ENCODE results near the gene CRYBA1. TPM values are rescaled to one million over a fixed set of nuclear protein-coding genes. Genes with fewer than 3 reads are reported as not detected.
"Not testable (repeated sequence)": the region's sequence is repeated elsewhere in the genome, so short reads cannot be mapped to it uniquely, and the experiment has no call there.

Gene CRYBA1
- total RNA-seq, 8 experiments from 2014 or later: 0.54 to 7.0 (median 1.4) TPM; not detected in 5

DNA sequence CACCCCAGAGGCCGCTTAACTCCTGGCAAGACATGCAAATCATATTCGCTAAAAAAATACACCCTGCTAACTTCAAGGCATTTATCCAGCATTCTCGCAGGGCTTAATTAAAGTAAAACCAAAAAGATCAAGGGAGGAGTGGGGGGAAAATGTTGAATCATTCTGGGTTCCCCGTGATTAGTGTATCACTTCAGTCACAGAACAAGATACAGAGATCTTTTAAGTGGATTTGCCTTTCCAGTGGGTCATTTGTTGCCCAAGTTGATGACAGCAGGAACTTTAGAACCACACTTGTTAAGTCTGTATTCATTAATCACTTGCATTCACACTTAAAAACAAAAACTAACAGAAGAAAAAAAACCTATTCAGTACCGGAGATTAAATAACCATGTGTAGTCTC lies 17.3 kb downstream of the CRYBA1 start:
- Histone ChIP-seq H3K4me3 (no peak overlapping the region), H3K4me1 (replicated peaks in 1 of 2) (no peaks in the 10 kb centered on the region), H3K27ac (no peak overlapping the region)
- ATAC-seq (replicated peaks in 6 of 8): no peak
- 9 to 100% (median 85%) methylated on average over 1 to 5 of the region's 5 CpGs; no CpG with 5 or more reads in 2 of the 10 experiments for WGBS, 10 experiments
- in situ Hi-C loops (cut with MboI; ENCODE audit: low pct_unique_long_range_greater_than_20kb in 2 of 9, low sequenced_read_pairs in 9 of 9, unreplicated experiment in 9 of 9): no loop called here

DNA sequence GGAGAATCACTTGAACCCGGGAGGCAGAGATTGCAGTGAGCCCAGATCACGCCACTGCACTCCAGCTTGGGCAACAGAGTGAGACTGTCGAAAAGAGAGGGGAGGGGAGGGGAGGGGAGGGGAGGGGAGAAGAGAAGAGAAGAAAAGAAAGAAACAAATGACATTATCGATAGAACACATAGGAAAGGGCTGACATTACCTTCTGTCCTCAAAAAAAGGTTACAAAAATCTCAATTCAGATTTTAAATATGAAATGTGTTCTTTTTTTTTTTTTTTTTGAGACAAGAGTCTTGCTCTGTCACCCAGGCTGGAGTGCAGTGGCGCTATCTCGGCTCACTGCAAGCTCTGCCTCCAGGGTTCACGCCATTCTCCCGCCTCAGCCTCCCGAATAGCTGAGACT lies 25.3 kb downstream of the CRYBA1 start:
- H3K4me3 ChIP-seq; H3K27ac ChIP-seq; ATAC-seq (replicated peaks in 6 of 8); H3K4me1 ChIP-seq (replicated peaks in 1 of 2); in situ Hi-C loops (cut with MboI; ENCODE audit: low pct_unique_long_range_greater_than_20kb in 2 of 9, low sequenced_read_pairs in 9 of 9, unreplicated experiment in 9 of 9): not testable (repeated sequence)
- WGBS, 10 experiments: 83 to 100% (median 100%) methylated on average over 1 to 5 of the region's 9 CpGs; no CpG with 5 or more reads in 5 of the 10 experiments

DNA sequence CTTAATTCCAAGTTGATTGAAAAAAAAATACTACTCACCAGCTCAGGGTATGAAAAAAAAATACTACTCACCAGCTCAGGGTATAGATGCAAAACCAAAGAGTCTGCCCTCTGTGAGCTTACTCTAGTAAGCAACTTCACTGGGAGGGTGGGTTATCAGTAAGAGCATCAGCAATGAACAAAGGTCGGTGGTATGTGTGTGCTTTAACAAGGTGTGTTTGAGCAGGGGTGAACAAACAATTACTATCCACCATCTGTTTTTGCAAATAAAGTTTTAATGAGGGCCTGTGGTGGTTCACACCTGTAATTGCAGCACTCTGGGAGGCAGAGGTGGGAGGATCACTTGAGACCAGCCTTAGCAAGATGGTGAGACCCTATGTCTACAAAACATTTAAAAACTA lies 27.3 kb downstream of the CRYBA1 start:
- in situ Hi-C loops (cut with MboI; ENCODE audit: low pct_unique_long_range_greater_than_20kb in 2 of 9, low sequenced_read_pairs in 9 of 9, unreplicated experiment in 9 of 9): no loop called here
- no peaks in the 10 kb centered on the region for H3K4me1 ChIP-seq (replicated peaks in 1 of 2)
- H3K27ac ChIP-seq: no peak overlapping the region

DNA sequence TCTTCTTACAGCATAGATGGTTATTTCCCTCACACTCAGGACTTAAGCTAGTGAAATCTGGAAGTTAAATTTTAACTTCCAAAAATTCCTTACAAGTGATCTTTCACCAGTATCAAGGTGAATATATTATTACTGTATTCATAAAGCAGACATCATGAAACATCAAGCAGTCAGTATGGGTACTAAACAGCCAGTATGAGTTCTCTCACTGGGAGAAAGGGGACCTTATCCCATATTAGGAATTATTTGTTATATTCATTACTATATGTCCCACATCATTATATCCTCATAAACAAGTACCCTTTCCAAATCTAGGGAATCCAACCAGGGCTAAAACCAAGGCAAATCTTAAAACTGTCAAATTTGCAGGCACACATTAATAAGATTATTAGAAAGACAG lies 32.0 kb downstream of the CRYBA1 start:
- H3K4me1 ChIP-seq (replicated peaks in 1 of 2): peaks cover under 1 to 7% of the 10 kb centered on the region in 2 donors
- H3K4me3 ChIP-seq: no peak overlapping the region
- H3K27ac ChIP-seq: no peak overlapping the region
- in situ Hi-C loops (cut with MboI; ENCODE audit: low pct_unique_long_range_greater_than_20kb in 2 of 9, low sequenced_read_pairs in 9 of 9, unreplicated experiment in 9 of 9): no loop called here
- ATAC-seq (replicated peaks in 6 of 8): no peak

More for the DNA sequence above, 27.3 kb downstream of the CRYBA1 start:
- H3K4me3 ChIP-seq: no peak overlapping the region
- WGBS, 10 experiments: 100% methylated on average over 1 of the region's 1 CpG; no CpG with 5 or more reads in 7 of the 10 experiments
- no peak for ATAC-seq (replicated peaks in 6 of 8)

DNA sequence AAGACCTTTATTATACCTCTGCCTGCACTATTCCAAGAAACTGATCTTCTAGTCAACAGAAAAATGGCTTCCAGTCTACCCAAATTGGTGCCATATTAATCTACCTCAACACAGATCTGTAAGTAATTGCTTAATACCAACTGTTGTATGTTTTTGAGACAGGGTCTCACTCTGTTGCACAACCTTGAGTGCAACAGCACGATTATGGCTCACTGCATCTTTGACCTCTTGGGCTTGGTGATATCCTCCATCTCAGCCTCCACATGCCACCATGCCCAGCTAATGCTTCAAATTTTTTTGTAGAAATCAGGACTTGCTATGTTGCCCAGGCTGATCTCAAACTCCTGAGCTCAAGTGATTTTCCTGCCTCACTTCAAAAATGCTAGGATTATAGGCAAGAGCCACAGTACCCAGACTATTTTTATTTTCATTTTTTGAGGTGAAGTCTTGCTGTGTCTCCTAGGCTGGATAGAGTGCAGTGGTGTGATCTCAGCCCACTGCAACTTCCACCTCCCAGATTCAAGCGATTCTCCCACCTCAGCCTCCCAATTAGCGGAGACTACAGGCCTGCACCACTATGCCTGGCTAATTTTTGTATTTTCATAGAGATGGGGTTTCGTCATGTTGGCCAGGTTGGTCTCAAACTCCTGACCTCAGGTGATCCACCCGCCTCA lies 32.9 kb downstream of the CRYBA1 start:
- H3K4me3 ChIP-seq: no peak overlapping the region
- ATAC-seq (replicated peaks in 6 of 8): no peak
- peaks cover 5 to 7% of the 10 kb centered on the region in 2 donors for H3K4me1 ChIP-seq (replicated peaks in 1 of 2)
- H3K27ac ChIP-seq: no peak overlapping the region
- WGBS, 10 experiments: 81 to 100% (median 94%) methylated on average over 1 to 5 of the region's 5 CpGs; no CpG with 5 or more reads in 2 of the 10 experiments
- in situ Hi-C loops (cut with MboI; ENCODE audit: low pct_unique_long_range_greater_than_20kb in 2 of 9, low sequenced_read_pairs in 9 of 9, unreplicated experiment in 9 of 9): no loop called here

DNA sequence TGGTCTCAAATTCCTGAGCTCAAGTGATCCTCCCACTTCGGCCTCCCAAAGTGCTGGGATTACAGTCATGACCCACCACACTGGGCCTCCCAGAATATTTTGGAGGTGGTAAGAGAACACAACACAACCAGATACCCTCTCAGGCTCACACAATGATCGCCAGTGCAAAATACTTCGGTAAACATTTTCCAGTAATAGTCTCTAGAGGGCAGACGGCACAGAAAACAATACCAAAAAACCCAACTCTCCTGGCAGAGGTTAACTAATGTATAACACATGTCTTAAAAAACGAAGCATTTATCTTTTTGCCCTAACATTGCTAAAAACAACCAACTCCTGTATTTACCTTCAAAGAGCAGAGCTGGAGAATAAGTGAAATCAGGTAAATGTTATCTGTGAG lies 36.8 kb downstream of the CRYBA1 start:
- H3K4me1 ChIP-seq (replicated peaks in 1 of 2): peaks cover 5 to 7% of the 10 kb centered on the region in 2 donors
- peak in 3 of 8 experiments; percentile 9 to 34 (median 10) for ATAC-seq (replicated peaks in 6 of 8)
- H3K4me3 ChIP-seq: no peak overlapping the region
- in situ Hi-C loops (cut with MboI; ENCODE audit: low pct_unique_long_range_greater_than_20kb in 2 of 9, low sequenced_read_pairs in 9 of 9, unreplicated experiment in 9 of 9): no loop called here
- WGBS, 10 experiments: 13 to 100% (median 62%) methylated on average over 2 to 5 of the region's 5 CpGs; no CpG with 5 or more reads in 2 of the 10 experiments
- H3K27ac ChIP-seq: no peak overlapping the region

DNA sequence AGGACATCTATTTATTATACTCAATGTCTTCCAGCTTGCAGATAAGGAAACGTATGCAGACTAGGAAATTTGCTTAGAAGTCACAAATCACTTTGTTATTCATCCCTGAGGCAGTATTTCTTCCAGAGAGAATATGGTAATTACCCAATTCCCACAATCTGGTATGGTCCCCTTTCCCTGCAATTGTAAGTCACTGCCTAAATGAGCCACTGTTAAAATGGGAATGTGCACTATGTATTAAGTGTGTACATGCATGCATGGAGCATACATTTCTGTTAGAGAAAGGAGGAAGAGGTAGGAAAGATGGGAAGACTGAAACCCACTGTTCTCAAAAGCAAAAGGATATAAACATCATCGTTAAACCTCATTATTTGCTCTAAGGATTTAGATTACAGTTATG lies 37.3 kb downstream of the CRYBA1 start:
- H3K4me1 ChIP-seq (replicated peaks in 1 of 2): peaks cover 5 to 7% of the 10 kb centered on the region in 2 donors
- ATAC-seq (replicated peaks in 6 of 8): peak in 3 of 8 experiments; percentile 45 to 90 (median 62)
- 0 to 89% (median 70%) methylated on average over 1 to 2 of the region's 2 CpGs; no CpG with 5 or more reads in 1 of the 10 experiments for WGBS, 10 experiments
- in situ Hi-C loops (cut with MboI; ENCODE audit: low pct_unique_long_range_greater_than_20kb in 2 of 9, low sequenced_read_pairs in 9 of 9, unreplicated experiment in 9 of 9): no loop called here
- H3K4me3 ChIP-seq: no peak overlapping the region
- no peak overlapping the region for H3K27ac ChIP-seq

DNA sequence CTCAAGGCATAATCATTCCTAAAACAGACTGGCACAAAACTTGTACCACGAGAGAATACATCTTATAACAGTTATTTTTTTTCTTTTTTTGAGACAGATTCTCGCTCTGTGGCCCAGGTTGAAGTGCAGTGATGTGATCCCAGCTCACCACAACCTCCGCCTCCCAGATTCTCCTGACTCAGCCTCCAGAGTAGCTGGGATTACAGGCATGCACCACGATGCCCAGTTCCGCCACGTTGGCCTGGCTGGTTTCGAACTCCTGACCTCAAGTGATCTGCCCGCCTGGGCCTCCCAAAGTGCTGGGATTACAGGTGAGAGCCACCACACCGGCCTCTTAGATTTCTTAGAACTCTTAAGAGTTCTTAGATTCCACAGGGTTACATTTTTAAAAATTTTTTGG lies 43.2 kb downstream of the CRYBA1 start:
- in situ Hi-C loops (cut with MboI; ENCODE audit: low pct_unique_long_range_greater_than_20kb in 2 of 9, low sequenced_read_pairs in 9 of 9, unreplicated experiment in 9 of 9): no loop called here
- 65 to 100% (median 85%) methylated on average over 1 to 7 of the region's 9 CpGs for WGBS, 10 experiments
- Histone ChIP-seq H3K4me3 (peak overlapping the region in 2 of 5 donors; percentile 63 to 65), H3K27ac (no peak overlapping the region), H3K4me1 (replicated peaks in 1 of 2) (peaks cover 4 to 11% of the 10 kb centered on the region in 2 donors)
- ATAC-seq (replicated peaks in 6 of 8): no peak

DNA sequence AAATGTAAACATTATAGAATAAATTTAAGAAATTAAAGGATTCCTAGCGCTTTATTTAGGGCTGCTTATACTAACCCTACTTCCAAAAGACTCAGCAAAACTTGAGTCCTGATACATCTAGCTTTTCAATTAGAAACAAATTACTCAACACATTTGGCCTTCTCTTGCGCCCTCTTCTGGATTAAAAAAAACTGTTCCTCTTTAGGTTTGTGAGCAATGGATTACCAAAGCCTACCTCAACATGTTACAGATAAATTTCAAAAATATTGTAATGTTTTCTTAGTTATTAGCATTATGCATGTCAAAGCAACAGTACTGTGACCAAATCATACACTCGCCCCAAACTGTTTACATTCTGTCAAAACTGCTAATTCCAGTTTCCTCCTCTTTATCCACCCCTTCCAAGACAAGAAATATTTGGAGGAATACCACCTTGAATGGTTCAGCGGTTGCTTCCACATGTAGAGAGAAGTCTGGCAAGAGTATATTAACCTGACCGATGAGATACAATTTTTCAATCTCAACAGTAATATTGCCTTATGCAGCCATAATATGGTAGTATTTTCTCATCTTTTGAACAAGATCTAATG lies 44.6 kb downstream of the CRYBA1 start:
- in situ Hi-C loops (cut with MboI; ENCODE audit: low pct_unique_long_range_greater_than_20kb in 2 of 9, low sequenced_read_pairs in 9 of 9, unreplicated experiment in 9 of 9): no loop called here
- peak overlapping the region; percentile 53 to 68 (median 63) for H3K4me3 ChIP-seq
- no peak for ATAC-seq (replicated peaks in 6 of 8)

DNA sequence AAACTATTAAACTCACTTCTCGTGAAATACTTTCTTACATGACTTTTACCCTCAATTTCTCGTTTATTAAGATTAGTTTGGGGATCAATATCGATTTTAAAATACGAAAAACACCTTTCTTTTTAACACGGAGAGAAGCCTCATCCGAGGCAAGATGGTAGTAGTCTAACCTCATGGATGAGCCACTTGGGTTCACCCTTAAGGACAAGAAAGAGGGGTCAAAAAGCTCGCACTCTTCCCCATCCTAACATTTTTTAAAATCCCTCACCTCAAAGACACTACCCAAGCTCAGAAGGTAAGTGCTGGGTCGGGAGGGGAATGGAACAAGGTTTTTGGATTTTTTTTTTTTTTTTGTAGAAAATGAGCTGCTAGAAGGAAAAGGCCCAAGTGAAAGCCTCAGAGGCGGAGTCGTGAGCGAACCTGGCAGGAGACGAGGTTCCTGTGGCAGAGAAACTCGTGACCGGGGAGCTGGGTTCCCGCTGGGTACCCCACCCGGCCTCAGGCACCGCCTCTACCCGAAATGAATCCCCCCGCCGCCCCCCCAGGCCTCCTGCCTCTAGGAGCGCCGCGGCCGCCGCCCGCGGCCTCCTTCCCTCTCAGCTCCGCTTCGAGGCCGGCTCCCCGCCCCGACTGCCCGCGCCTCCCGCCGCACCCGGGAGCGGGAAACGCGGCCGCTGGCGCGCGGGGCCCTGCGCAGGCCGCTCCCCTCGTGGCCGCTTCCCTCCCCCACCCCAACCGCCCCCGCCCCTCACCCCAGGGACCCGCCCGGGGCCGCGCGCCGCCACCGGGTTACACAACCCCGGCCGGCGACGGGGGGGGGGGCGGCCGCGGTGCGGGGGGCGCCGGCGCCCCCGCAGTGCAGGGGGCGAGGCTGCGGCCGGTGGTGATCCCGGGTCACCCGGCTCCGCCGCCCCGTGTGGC lies 45.7 kb downstream of the CRYBA1 start:
- peaks cover 4 to 11% of the 10 kb centered on the region in 2 donors for H3K4me1 ChIP-seq (replicated peaks in 1 of 2)
- ATAC-seq (replicated peaks in 6 of 8): peak; percentile 0 to 20 (median 16)
- peak overlapping the region; percentile 92 to 97 for H3K27ac ChIP-seq
- WGBS, 10 experiments: 0 to 3% (median 0%) methylated on average over 3 to 13 of the region's 77 CpGs
- in situ Hi-C loops (cut with MboI; ENCODE audit: low pct_unique_long_range_greater_than_20kb in 2 of 9, low sequenced_read_pairs in 9 of 9, unreplicated experiment in 9 of 9): no loop called here
- H3K4me3 ChIP-seq: peak overlapping the region; percentile 53 to 68 (median 63)

More for the DNA sequence above, 44.6 kb downstream of the CRYBA1 start:
- WGBS, 10 experiments: 0 to 13% (median 4%) methylated on average over 2 to 5 of the region's 5 CpGs
- H3K27ac ChIP-seq: no peak overlapping the region
- peaks cover 4 to 11% of the 10 kb centered on the region in 2 donors for H3K4me1 ChIP-seq (replicated peaks in 1 of 2)

DNA sequence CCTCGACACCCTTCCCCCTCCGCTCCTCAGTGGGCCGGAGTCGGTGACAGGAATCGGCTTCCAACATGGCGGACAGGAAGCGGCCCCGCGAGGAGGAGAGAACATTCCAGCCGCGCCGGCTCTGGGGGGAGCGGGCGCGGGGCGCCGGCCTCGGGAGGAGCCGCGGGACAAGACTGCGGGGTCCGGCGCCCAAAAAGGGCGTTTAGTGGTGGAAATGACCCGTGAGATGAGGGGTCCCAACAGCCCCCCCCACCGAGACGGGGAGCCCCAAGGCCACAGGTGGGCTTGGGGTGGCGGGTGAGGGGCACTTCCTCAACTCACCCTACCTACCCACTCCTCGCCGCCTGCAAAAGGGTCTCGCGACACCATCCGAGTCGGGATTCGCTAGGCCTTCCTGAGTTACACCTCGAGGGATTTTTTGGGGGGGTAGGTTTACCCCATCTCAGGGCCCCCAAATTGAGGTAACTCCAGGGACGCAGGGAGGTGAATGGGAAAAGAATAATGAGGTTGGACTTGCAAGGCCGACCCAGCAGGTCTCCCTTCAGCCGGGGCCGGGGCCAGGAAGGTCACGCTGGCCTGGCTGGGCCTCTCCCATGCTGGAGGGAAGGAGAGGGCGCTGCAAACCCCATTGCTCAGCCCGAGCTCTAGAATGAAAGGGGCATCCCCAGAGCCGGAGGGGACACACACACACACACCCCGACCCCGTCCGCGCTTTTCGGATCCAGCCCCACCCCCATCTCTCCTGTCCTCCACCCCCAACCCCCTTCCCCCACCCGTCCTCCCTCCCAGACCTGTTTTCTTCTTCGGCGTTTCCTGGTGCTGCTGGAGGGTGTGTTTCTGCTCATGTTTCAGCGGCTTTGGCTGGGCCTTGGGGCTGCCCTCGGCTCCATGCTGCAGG lies 46.6 kb downstream of the CRYBA1 start:
- Histone ChIP-seq H3K27ac (peak overlapping the region; percentile 92 to 97), H3K4me1 (replicated peaks in 1 of 2) (peaks cover 4 to 11% of the 10 kb centered on the region in 2 donors), H3K4me3 (peak overlapping the region; percentile 53 to 68 (median 63))
- in situ Hi-C loops (cut with MboI; ENCODE audit: low pct_unique_long_range_greater_than_20kb in 2 of 9, low sequenced_read_pairs in 9 of 9, unreplicated experiment in 9 of 9): no loop called here
- 0% methylated on average over 1 to 2 of the region's 54 CpGs; no CpG with 5 or more reads in 8 of the 10 experiments for WGBS, 10 experiments
- ATAC-seq (replicated peaks in 6 of 8): peak; percentile 14 to 26 (median 16)

DNA sequence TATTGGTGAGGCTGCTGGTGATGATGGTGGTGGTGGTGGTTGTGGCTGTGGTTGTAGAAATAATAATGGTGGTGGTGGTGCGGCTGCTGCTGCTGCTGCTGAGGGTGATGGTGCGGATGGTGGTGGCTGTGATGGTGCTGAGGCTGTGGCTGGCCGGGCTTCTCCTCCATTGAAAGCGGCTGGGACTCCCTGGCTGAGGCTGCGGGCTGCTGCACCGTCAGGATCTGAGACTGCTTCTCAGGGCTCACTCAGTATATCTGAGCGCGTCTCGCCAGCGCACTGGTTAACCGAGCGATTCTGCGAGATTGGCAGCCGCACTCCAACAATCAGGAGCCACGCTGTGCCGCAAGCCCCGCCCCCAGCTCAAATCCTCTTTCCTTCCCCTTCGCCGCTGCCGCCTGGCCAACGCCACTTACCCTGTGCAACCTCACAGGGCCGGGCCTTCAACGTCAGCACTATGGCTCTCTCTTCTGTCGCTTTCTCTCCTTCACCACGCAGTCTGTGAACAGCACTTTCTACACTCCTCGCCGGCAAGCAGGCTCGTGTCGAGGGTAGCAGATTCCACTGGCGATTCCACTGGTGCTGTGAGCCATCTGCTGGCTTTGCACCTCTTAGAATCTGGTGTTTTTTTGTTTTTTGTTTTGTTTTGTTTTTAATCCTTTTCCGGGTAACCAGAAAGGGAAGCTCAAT lies 47.4 kb downstream of the CRYBA1 start, which contains the start of gene NUFIP2:
Gene NUFIP2, minus strand, starts transcription at position 259 of the 690 bp plus-strand sequence. Its CDS starts 89 bp downstream, at position 170.
- in situ Hi-C loops (cut with MboI; ENCODE audit: low pct_unique_long_range_greater_than_20kb in 2 of 9, low sequenced_read_pairs in 9 of 9, unreplicated experiment in 9 of 9): no loop called here
- WGBS, 10 experiments: 0 to 8% (median 0%) methylated on average over 1 to 6 of the region's 31 CpGs; no CpG with 5 or more reads in 2 of the 10 experiments
- Histone ChIP-seq H3K4me3 (peak within 1 kb of the TSS; percentile 53 to 68 (median 63)), H3K4me1 (replicated peaks in 1 of 2) (peaks cover 4 to 11% of the 10 kb centered on the region in 2 donors), H3K27ac (peak within 1 kb of the TSS; percentile 92 to 97)
- ATAC-seq (replicated peaks in 6 of 8): peak; percentile 81 to 91 (median 88)

Measured in motor neuron (in vitro differentiated cells).